GM12801 (cell line): ENCODE data around the gene SGMS2.

Experiments used
- TF ChIP-seq, protein P1 (sequence below): IDR thresholded peaks from one replicate; pipeline ENCODE4 v1.5.1; 2011; ENCODE audit warnings: control low read depth; ENCODE audit not compliant: insufficient read length; ENCODE audit errors: extremely low read depth

Gene SGMS2

DNA sequence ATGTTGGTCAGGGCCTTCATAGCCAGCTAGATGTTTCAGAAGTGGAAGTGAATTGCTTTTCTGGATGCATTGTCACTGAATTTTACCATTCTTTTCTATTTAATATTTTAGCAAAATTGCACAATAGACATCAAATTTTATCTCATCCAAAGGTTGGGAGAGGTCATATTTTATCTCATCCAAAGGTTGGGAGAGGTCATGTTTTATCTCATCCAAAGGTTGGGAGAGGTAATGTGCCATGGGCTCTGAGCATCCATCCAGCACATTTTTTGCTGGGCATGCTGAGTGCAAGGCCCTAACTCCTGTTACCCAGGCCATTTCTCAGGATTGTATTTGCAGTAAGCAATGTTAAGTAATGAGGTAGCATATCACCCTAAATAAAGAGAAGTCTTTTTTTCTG lies 91.9 kb downstream of the SGMS2 start:
- TF ChIP-seq, protein P1, sequence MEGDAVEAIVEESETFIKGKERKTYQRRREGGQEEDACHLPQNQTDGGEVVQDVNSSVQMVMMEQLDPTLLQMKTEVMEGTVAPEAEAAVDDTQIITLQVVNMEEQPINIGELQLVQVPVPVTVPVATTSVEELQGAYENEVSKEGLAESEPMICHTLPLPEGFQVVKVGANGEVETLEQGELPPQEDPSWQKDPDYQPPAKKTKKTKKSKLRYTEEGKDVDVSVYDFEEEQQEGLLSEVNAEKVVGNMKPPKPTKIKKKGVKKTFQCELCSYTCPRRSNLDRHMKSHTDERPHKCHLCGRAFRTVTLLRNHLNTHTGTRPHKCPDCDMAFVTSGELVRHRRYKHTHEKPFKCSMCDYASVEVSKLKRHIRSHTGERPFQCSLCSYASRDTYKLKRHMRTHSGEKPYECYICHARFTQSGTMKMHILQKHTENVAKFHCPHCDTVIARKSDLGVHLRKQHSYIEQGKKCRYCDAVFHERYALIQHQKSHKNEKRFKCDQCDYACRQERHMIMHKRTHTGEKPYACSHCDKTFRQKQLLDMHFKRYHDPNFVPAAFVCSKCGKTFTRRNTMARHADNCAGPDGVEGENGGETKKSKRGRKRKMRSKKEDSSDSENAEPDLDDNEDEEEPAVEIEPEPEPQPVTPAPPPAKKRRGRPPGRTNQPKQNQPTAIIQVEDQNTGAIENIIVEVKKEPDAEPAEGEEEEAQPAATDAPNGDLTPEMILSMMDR = no peak

- TF ChIP-seq, protein P1 = no peak
Measured at GRCh38 chr4:107917500-107917899, 92.8 kb downstream of the SGMS2 start.

GRCh38 chr4:107922486-107923473 lies 98.0 kb downstream of the SGMS2 start:
- TF ChIP-seq, protein P1 = no peak

DNA sequence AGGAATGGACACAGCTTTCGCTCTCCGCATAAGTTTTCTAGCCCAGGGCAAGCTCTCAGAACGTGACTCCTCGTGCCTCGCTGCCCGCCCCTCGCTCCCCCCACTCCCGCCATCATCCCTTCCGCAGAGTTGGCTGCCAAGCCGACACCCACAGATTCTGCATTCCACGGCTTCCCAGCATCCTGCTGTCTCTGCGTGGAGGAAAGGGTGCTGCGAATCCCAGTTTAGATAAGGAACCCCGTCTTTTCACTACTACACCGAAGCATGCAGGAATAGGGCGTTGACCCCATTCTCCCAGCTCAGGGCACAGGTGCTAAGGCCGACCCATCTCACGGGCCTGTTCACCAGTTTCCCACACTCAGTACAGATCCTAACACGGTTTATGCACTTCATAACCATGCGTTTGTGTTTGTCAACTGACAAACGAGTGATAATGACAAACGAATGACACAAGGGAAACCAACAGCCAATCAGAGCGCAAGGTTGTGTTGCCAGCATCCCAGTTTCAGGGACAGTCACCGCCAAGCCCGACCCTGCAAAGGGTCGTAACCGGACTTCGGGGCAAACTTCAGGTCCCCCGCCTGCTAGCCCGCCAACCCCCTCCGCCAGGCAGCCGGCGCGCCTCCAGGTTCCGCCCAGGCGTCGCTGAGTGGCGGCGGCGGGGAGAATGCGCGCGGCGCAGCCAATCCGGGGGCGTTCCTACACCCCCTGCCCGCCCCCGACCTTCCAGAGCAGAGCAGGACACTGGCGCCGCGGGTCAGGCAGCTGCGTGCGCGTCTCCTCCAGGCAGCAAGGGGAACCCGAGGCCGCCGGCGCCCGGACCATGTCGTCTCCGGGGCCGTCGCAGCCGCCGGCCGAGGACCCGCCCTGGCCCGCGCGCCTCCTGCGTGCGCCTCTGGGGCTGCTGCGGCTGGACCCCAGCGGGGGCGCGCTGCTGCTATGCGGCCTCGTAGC lies 106.4 kb downstream of the SGMS2 start, which contains the start of gene CYP2U1:
CYP2U1 (plus strand) TSS at position 729 of the 954 bp plus-strand sequence; CDS start at position 824, 95 bp downstream.
- TF ChIP-seq, protein P1 = no peak

GRCh38 chr4:107931775-107932321 lies 107.1 kb downstream of the SGMS2 start:
- TF ChIP-seq, protein P1 = no peak

- TF ChIP-seq, protein P1 = no peak
Measured at GRCh38 chr4:107935246-107935645, 110.5 kb downstream of the SGMS2 start.

- TF ChIP-seq, protein P1 = no peak
Measured at GRCh38 chr4:107937040-107937439, 112.3 kb downstream of the SGMS2 start.
